ENCODE measurements around the gene SMYD3. TPM values are rescaled to one million over a fixed set of nuclear protein-coding genes. Genes with fewer than 3 reads are reported as not detected.

The SMYD3 gene
- total and polyA plus RNA-seq, 5 donors from 2014 or later, result 17.7 to 36.6 (median 28.9) TPM

DNA sequence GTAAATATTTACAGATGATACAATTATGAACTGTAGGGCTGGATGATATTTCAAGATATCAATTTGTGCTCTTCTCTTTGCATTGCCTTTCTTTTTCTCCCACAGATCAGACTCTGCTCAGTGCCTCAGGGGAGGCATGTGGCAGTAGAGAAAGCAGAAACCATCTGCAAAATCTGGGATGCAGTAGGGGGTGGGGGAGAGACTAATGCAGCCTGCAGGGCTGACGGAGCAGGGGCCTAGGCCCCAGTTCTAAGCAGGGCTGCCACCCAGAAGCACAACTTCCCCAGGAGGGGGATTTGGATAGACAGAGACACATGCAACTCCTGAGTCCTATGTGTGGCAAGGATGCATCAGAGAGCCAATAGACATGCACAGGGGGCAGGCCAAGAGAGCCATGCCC, 511.6 kb downstream of the SMYD3 start:
- H3K9me3 ChIP-seq (ENCODE audit: control insufficient read depth in 2 of 2, low read length in 2 of 2), result no peaks in the 10 kb centered on the region
- H3K27me3 Mint-ChIP-seq, result no peaks in the 10 kb centered on the region
- no peaks in the 10 kb centered on the region for H3K27me3 ChIP-seq (ENCODE audit: control insufficient read depth, insufficient read depth, low read length)
- no peak overlapping the region for H3K4me3 Mint-ChIP-seq
- H3K4me3 ChIP-seq (ENCODE audit: low read depth, low read length), result no peak overlapping the region
- peaks cover 18% of the 10 kb centered on the region for H3K36me3 Mint-ChIP-seq
- no peak overlapping the region for H3K27ac ChIP-seq (ENCODE audit: insufficient read depth, low read length, poor library complexity, severe bottlenecking)
- H3K36me3 ChIP-seq (ENCODE audit: control insufficient read depth, insufficient read depth, low read length), result no peaks in the 10 kb centered on the region
- H3K9me3 Mint-ChIP-seq, result no peaks in the 10 kb centered on the region
- no peak overlapping the region for H3K27ac Mint-ChIP-seq
- ATAC-seq (ENCODE audit: low read depth in 2 of 2) (no peak), DNase-seq (no peak)
- H3K4me1 Mint-ChIP-seq, result peaks cover 0 to 2% (median 0%) of the 10 kb centered on the region in 4 donors
- H3K4me1 ChIP-seq (ENCODE audit: control insufficient read depth, insufficient read depth, low read length, poor library complexity, severe bottlenecking), result no peaks in the 10 kb centered on the region

DNA sequence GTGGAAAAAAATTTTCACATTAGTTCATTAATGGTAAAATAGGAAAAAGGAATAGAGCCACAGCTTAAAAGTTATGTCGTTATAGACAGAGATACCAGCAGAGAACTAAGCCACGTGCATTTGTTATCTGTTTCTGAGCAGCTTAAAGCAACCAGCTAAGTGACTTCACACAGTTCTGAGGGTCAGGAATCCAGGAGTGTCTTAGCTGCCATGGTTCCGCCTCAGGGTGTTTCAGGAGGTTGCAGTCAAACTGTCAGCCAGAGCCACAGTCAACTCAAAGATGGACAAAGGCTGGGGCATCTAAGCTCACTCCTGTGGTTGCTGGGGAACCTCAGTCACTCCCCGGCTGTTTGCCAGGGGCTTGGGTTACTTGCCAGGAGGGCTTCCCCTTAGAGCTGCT, 515.8 kb downstream of the SMYD3 start:
- Histone ChIP-seq H3K27ac (ENCODE audit: insufficient read depth, low read length, poor library complexity, severe bottlenecking) (no peak overlapping the region), H3K36me3 (ENCODE audit: control insufficient read depth, insufficient read depth, low read length) (no peaks in the 10 kb centered on the region), H3K27me3 (ENCODE audit: control insufficient read depth, insufficient read depth, low read length) (no peaks in the 10 kb centered on the region), H3K9me3 (ENCODE audit: control insufficient read depth in 2 of 2, low read length in 2 of 2) (no peaks in the 10 kb centered on the region), H3K4me3 (ENCODE audit: low read depth, low read length) (no peak overlapping the region), H3K4me1 (ENCODE audit: control insufficient read depth, insufficient read depth, low read length, poor library complexity, severe bottlenecking) (no peaks in the 10 kb centered on the region)
- DNase-seq, result no peak
- ATAC-seq (ENCODE audit: low read depth in 2 of 2), result no peak
- peaks cover 16% of the 10 kb centered on the region for H3K36me3 Mint-ChIP-seq
- no peaks in the 10 kb centered on the region for H3K27me3 Mint-ChIP-seq
- peak overlapping the region in 1 of 3 donors; percentile 28 for H3K27ac Mint-ChIP-seq
- peaks cover 0 to 3% (median under 1%) of the 10 kb centered on the region in 4 donors for H3K4me1 Mint-ChIP-seq
- H3K9me3 Mint-ChIP-seq, result no peaks in the 10 kb centered on the region
- H3K4me3 Mint-ChIP-seq, result no peak overlapping the region

DNA sequence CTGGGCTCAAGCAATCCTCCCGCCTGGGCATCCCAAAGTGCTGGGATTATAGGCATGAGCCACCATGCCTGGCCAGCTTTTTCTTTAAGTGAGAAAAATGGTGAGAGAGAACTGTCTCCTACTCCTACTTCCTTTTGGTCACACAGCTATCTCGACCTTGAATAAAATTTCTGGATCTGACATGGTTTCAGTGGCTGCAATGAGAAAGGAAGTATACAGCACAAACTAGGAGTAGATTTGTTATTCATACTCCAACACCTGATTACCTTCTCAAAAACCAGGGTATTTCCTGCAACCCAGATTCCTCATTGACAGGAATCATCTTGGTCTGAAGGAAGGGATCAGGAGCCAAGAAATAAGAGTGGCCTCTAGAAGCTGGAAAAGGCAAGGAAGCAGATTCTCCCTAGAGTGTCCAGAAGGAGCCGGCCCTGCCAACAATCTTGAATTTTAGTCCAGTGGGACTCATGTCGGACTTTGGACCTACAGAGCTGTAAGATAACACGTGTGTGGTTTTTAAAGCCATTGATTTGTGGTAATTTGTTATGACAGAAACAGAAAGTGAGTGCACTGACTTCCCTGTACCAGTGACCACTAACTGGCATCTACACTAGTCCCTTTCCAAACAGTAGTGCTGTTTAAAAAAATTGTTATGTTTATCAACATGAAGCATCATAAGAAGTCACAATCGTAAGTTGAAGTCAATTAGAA, 516.6 kb downstream of the SMYD3 start:
- H3K4me3 Mint-ChIP-seq, result no peak overlapping the region
- Histone ChIP-seq H3K36me3 (ENCODE audit: control insufficient read depth, insufficient read depth, low read length) (no peaks in the 10 kb centered on the region), H3K27ac (ENCODE audit: insufficient read depth, low read length, poor library complexity, severe bottlenecking) (no peak overlapping the region), H3K9me3 (ENCODE audit: control insufficient read depth in 2 of 2, low read length in 2 of 2) (no peaks in the 10 kb centered on the region), H3K4me3 (ENCODE audit: low read depth, low read length) (no peak overlapping the region), H3K27me3 (ENCODE audit: control insufficient read depth, insufficient read depth, low read length) (no peaks in the 10 kb centered on the region), H3K4me1 (ENCODE audit: control insufficient read depth, insufficient read depth, low read length, poor library complexity, severe bottlenecking) (no peaks in the 10 kb centered on the region)
- H3K9me3 Mint-ChIP-seq, result no peaks in the 10 kb centered on the region
- H3K36me3 Mint-ChIP-seq, result peaks cover 16% of the 10 kb centered on the region
- no peak overlapping the region for H3K27ac Mint-ChIP-seq
- peaks cover 0 to 3% (median 2%) of the 10 kb centered on the region in 4 donors for H3K4me1 Mint-ChIP-seq
- no peaks in the 10 kb centered on the region for H3K27me3 Mint-ChIP-seq
- DNase-seq (no peak), ATAC-seq (ENCODE audit: low read depth in 2 of 2) (no peak)

DNA sequence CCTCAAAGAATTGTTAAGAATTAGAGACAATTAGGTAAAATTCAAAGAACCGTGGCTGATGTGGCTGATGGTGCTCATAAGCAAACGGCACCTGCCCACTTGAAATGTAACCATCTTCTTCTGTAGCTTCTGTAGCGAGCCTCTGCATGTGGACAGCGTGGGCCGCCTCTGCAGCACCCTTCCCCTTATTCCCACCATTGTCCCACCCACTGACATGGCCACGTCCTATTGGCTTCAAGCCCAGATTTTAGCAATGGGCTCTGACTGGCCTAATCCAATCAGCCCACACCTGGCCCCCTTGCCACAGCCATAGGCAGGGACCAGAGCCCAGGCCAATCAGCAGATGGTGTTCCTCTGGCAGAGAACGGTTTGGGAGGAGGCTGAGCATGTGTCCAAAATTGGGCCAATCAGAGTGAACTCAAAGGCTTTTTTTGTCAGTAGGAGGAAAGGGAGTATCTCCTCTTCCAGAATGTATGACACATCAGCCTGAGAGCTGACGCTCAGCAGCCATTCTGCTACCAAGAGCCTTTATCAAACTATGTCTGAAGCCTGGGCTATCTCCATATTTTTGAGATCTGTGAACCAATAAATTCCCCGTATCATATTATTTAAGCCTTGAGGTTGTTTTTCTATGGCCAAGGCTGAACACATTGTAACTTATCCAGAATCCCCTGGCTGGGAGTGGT, 518.5 kb downstream of the SMYD3 start:
- DNase-seq (no peak), ATAC-seq (ENCODE audit: low read depth in 2 of 2) (no peak)
- no peaks in the 10 kb centered on the region for H3K27me3 ChIP-seq (ENCODE audit: control insufficient read depth, insufficient read depth, low read length)
- Mint-ChIP-seq H3K27me3 (no peaks in the 10 kb centered on the region), H3K27ac (peak overlapping the region in 1 of 3 donors; percentile 11), H3K4me1 (peaks cover 3 to 7% (median 5%) of the 10 kb centered on the region in 4 donors), H3K9me3 (no peaks in the 10 kb centered on the region), H3K36me3 (peaks cover 7% of the 10 kb centered on the region), H3K4me3 (no peak overlapping the region)
- H3K27ac ChIP-seq (ENCODE audit: insufficient read depth, low read length, poor library complexity, severe bottlenecking), result no peak overlapping the region
- H3K4me3 ChIP-seq (ENCODE audit: low read depth, low read length), result no peak overlapping the region
- H3K4me1 ChIP-seq (ENCODE audit: control insufficient read depth, insufficient read depth, low read length, poor library complexity, severe bottlenecking), result no peaks in the 10 kb centered on the region
- H3K36me3 ChIP-seq (ENCODE audit: control insufficient read depth, insufficient read depth, low read length), result no peaks in the 10 kb centered on the region
- H3K9me3 ChIP-seq (ENCODE audit: control insufficient read depth in 2 of 2, low read length in 2 of 2), result no peaks in the 10 kb centered on the region

DNA sequence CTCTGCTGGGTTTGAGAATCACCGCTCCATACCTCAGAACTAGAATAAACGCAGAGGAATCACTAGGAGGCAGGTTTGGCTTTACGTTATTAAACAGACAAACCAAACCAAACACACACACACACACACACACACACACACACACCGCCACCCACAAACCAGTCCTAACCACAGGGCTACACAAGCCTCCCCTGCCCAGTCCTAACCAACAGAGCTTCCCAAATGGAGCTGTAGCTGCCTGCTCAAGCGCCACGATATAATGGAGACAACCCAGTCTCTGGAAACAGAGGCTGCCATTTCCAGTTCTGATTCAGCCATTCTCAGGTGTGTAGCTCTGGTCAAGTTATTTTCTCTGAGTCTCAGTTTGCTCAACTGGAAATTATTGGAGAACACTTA, 519.1 kb downstream of the SMYD3 start:
- no peak overlapping the region for H3K27ac ChIP-seq (ENCODE audit: insufficient read depth, low read length, poor library complexity, severe bottlenecking)
- Mint-ChIP-seq H3K9me3 (no peaks in the 10 kb centered on the region), H3K27me3 (no peaks in the 10 kb centered on the region), H3K27ac (no peak overlapping the region), H3K4me3 (no peak overlapping the region), H3K36me3 (peaks cover 7% of the 10 kb centered on the region), H3K4me1 (peaks cover 3 to 7% (median 5%) of the 10 kb centered on the region in 4 donors)
- no peaks in the 10 kb centered on the region for H3K4me1 ChIP-seq (ENCODE audit: control insufficient read depth, insufficient read depth, low read length, poor library complexity, severe bottlenecking)
- H3K36me3 ChIP-seq (ENCODE audit: control insufficient read depth, insufficient read depth, low read length), result no peaks in the 10 kb centered on the region
- H3K9me3 ChIP-seq (ENCODE audit: control insufficient read depth in 2 of 2, low read length in 2 of 2), result no peaks in the 10 kb centered on the region
- H3K27me3 ChIP-seq (ENCODE audit: control insufficient read depth, insufficient read depth, low read length), result no peaks in the 10 kb centered on the region
- H3K4me3 ChIP-seq (ENCODE audit: low read depth, low read length), result no peak overlapping the region
- ATAC-seq (ENCODE audit: low read depth in 2 of 2), result no peak
- no peak for DNase-seq

DNA sequence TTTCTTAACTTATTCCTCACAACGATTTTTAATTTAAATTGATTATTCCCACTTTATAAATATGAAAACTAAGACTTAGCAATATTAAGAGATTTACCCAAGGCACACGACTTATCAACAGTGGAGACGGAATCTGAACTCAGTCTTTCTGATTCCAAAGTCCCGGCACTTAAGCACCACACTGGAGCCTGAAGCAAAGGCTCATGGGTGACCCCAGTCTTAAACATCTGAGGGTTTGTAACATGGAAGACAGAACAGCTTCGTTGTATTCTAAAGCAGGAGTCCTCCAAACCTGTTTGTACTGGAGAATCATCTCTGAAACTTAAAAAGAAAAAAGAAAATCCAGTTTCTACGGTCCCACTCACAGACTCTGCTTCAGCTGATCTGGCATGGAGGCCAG, 519.5 kb downstream of the SMYD3 start:
- no peak for ATAC-seq (ENCODE audit: low read depth in 2 of 2)
- Mint-ChIP-seq H3K36me3 (peaks cover 7% of the 10 kb centered on the region), H3K27ac (no peak overlapping the region), H3K4me1 (peaks cover 3 to 7% (median 5%) of the 10 kb centered on the region in 4 donors), H3K27me3 (no peaks in the 10 kb centered on the region), H3K9me3 (no peaks in the 10 kb centered on the region), H3K4me3 (no peak overlapping the region)
- H3K4me1 ChIP-seq (ENCODE audit: control insufficient read depth, insufficient read depth, low read length, poor library complexity, severe bottlenecking), result no peaks in the 10 kb centered on the region
- no peaks in the 10 kb centered on the region for H3K9me3 ChIP-seq (ENCODE audit: control insufficient read depth in 2 of 2, low read length in 2 of 2)
- H3K36me3 ChIP-seq (ENCODE audit: control insufficient read depth, insufficient read depth, low read length), result no peaks in the 10 kb centered on the region
- no peak overlapping the region for H3K27ac ChIP-seq (ENCODE audit: insufficient read depth, low read length, poor library complexity, severe bottlenecking)
- H3K27me3 ChIP-seq (ENCODE audit: control insufficient read depth, insufficient read depth, low read length), result no peaks in the 10 kb centered on the region
- no peak overlapping the region for H3K4me3 ChIP-seq (ENCODE audit: low read depth, low read length)
- no peak for DNase-seq

DNA sequence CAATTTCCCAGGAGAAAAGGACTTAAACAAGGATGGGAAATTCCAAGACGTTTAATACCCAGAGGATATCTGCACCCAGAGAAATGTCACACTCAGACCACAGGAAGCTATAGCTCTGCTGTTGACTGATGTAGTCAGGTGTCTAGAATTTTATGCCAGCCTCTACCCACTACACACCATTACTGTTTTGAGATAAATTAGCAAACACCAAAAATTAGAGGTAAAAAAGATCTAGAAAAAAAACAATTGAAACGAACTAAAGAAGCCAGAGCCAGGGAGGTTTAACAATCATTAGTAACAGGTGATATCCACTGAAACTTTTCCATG, 519.9 kb downstream of the SMYD3 start:
- Histone ChIP-seq H3K27me3 (ENCODE audit: control insufficient read depth, insufficient read depth, low read length) (no peaks in the 10 kb centered on the region), H3K36me3 (ENCODE audit: control insufficient read depth, insufficient read depth, low read length) (no peaks in the 10 kb centered on the region), H3K4me1 (ENCODE audit: control insufficient read depth, insufficient read depth, low read length, poor library complexity, severe bottlenecking) (no peaks in the 10 kb centered on the region), H3K9me3 (ENCODE audit: control insufficient read depth in 2 of 2, low read length in 2 of 2) (no peaks in the 10 kb centered on the region), H3K27ac (ENCODE audit: insufficient read depth, low read length, poor library complexity, severe bottlenecking) (no peak overlapping the region), H3K4me3 (ENCODE audit: low read depth, low read length) (no peak overlapping the region)
- Mint-ChIP-seq H3K9me3 (no peaks in the 10 kb centered on the region), H3K27ac (no peak overlapping the region), H3K4me3 (no peak overlapping the region), H3K36me3 (peaks cover 7% of the 10 kb centered on the region), H3K27me3 (no peaks in the 10 kb centered on the region), H3K4me1 (peaks cover 3 to 7% (median 5%) of the 10 kb centered on the region in 4 donors)
- no peak for ATAC-seq (ENCODE audit: low read depth in 2 of 2)
- DNase-seq, result no peak

Measured in CD4-positive, CD25-positive, alpha-beta regulatory T cell (primary cell).